ENCODE data around the gene POLR1G. TPM values are rescaled to one million over a fixed set of nuclear protein-coding genes. Genes with fewer than 3 reads are reported as not detected.

Gene POLR1G
- total and polyA plus RNA-seq, 2 donors from 2014 or later: 2.4 to 3.9 TPM

DNA sequence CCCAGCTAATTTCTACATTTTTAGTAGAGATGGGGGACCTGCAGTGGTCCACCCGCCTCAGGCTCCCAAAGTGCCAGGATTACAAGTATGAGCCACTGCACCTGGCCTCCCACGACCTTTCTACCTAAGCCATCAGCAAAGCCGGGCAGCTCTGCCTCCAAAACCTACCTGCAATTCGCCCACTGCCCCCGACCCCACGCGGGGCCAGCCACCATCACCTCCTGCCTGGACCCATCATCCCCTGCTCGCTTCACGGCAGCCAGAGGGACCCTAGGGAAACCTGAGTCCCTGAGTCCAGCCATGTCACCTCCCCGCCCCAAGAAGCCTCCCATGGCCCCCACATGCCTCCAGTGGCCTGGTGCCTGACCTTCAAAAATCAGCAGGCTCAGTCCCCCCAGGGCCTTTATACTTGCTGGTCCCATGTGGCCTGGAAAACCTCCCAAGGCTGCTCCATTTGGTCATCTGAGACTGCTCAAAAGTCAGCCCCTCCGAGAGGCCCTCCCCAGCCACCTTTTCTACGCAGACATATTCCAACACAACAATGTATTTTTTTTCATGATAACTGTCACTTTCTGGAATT lies 48.1 kb upstream of the POLR1G start:
- no peak overlapping the region for H3K9ac ChIP-seq (ENCODE audit: low read length in 3 of 3)
- no peaks in the 10 kb centered on the region for H3K9me3 ChIP-seq (ENCODE audit: control insufficient read depth in 2 of 3, insufficient read depth in 1 of 3, low read length in 3 of 3)
- intact Hi-C loops (cut with DNase I): no loop called here
- peaks cover 0 to 11% (median 3%) of the 10 kb centered on the region in 3 donors for H3K36me3 ChIP-seq (ENCODE audit: control insufficient read depth in 2 of 3, insufficient read depth in 3 of 3, low read length in 3 of 3)
- no peak overlapping the region for H3K4me3 ChIP-seq (ENCODE audit: low read length in 3 of 3)
- FAIRE-seq: no peak
- DNase-seq: peak in 1 of 5 donors; percentile 59
- no peaks in the 10 kb centered on the region for H3K27me3 ChIP-seq (ENCODE audit: control insufficient read depth, insufficient read depth, low read length)
- no peak overlapping the region for H3K27ac ChIP-seq (ENCODE audit: low read depth in 2 of 2, low read length in 2 of 2)
- H3K4me1 ChIP-seq (ENCODE audit: control insufficient read depth in 2 of 3, insufficient read depth in 2 of 3, low read depth in 1 of 3, low read length in 3 of 3): no peaks in the 10 kb centered on the region
- TF ChIP-seq, protein P1, sequence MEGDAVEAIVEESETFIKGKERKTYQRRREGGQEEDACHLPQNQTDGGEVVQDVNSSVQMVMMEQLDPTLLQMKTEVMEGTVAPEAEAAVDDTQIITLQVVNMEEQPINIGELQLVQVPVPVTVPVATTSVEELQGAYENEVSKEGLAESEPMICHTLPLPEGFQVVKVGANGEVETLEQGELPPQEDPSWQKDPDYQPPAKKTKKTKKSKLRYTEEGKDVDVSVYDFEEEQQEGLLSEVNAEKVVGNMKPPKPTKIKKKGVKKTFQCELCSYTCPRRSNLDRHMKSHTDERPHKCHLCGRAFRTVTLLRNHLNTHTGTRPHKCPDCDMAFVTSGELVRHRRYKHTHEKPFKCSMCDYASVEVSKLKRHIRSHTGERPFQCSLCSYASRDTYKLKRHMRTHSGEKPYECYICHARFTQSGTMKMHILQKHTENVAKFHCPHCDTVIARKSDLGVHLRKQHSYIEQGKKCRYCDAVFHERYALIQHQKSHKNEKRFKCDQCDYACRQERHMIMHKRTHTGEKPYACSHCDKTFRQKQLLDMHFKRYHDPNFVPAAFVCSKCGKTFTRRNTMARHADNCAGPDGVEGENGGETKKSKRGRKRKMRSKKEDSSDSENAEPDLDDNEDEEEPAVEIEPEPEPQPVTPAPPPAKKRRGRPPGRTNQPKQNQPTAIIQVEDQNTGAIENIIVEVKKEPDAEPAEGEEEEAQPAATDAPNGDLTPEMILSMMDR (IDR thresholded peaks at IDR 0.05; ENCODE audit: borderline replicate concordance, extremely low read depth, insufficient read depth): no peak

DNA sequence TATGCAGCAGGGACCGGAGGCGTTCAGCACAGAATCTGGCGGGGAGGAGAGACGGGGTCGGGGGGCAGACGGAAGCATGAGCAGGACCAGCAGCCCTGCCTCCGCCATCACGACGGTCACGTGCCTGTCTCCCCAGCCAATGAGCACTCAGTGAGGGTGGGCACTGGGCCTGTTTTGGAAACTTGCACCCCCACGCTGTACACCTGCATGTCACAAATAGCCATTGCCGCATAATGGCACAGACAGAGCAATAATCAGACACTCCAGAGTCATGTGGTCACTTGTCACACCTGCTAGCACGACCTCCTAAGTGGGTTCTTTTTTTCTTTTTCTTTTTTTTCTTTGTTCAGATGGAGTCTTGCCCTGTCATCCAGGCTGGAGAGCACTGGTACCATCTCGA lies 44.8 kb upstream of the POLR1G start:
- FAIRE-seq (no peak), DNase-seq (peak in 1 of 5 donors; percentile 62)
- intact Hi-C loops (cut with DNase I): no loop called here
- Histone ChIP-seq H3K27me3 (ENCODE audit: control insufficient read depth, insufficient read depth, low read length) (no peaks in the 10 kb centered on the region), H3K36me3 (ENCODE audit: control insufficient read depth in 2 of 3, insufficient read depth in 3 of 3, low read length in 3 of 3) (peaks cover 0 to 7% (median 0%) of the 10 kb centered on the region in 3 donors), H3K9me3 (ENCODE audit: control insufficient read depth in 2 of 3, insufficient read depth in 1 of 3, low read length in 3 of 3) (no peaks in the 10 kb centered on the region), H3K4me3 (ENCODE audit: low read length in 3 of 3) (no peak overlapping the region), H3K9ac (ENCODE audit: low read length in 3 of 3) (no peak overlapping the region), H3K27ac (ENCODE audit: low read depth in 2 of 2, low read length in 2 of 2) (no peak overlapping the region), H3K4me1 (ENCODE audit: control insufficient read depth in 2 of 3, insufficient read depth in 2 of 3, low read depth in 1 of 3, low read length in 3 of 3) (no peaks in the 10 kb centered on the region)
- TF ChIP-seq, protein P1 (IDR thresholded peaks at IDR 0.05; ENCODE audit: borderline replicate concordance, extremely low read depth, insufficient read depth): no peak

DNA sequence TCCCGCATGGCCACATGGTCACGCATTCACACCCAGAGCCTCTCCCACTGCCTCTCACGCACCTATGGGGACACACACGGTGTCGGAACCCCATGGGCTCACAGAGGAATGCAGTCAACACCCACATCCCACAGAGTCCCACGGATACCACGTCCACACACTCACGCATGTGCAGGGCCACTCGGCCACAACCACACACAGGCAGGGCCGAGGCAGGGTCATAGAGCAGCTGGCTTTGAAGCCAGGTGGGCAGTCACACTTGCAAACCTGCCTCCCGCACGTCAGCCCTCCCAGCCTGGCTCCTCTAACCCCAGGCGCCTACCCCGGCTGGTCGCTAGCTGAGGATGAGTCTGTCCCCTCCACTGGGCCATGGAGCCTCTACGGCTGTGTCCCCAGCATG lies 44.2 kb upstream of the POLR1G start:
- intact Hi-C loops (cut with DNase I): no loop called here
- H3K27ac ChIP-seq (ENCODE audit: low read depth in 2 of 2, low read length in 2 of 2): no peak overlapping the region

More for the DNA sequence above, 44.2 kb upstream of the POLR1G start:
- TF ChIP-seq, protein P1 (IDR thresholded peaks at IDR 0.05; ENCODE audit: borderline replicate concordance, extremely low read depth, insufficient read depth): no peak
- no peaks in the 10 kb centered on the region for H3K9me3 ChIP-seq (ENCODE audit: control insufficient read depth in 2 of 3, insufficient read depth in 1 of 3, low read length in 3 of 3)
- no peak overlapping the region for H3K4me3 ChIP-seq (ENCODE audit: low read length in 3 of 3)
- peaks cover 0 to 7% (median 0%) of the 10 kb centered on the region in 3 donors for H3K36me3 ChIP-seq (ENCODE audit: control insufficient read depth in 2 of 3, insufficient read depth in 3 of 3, low read length in 3 of 3)
- FAIRE-seq (no peak), DNase-seq (peak in 1 of 5 donors; percentile 68)
- no peak overlapping the region for H3K9ac ChIP-seq (ENCODE audit: low read length in 3 of 3)
- H3K4me1 ChIP-seq (ENCODE audit: control insufficient read depth in 2 of 3, insufficient read depth in 2 of 3, low read depth in 1 of 3, low read length in 3 of 3): no peaks in the 10 kb centered on the region
- H3K27me3 ChIP-seq (ENCODE audit: control insufficient read depth, insufficient read depth, low read length): no peaks in the 10 kb centered on the region

All from kidney (tissue), 14 donors.